Tibial nerve (tissue), 4 donors: ENCODE measurements around the gene RUNDC3A. TPM values are rescaled to one million over a fixed set of nuclear protein-coding genes. Genes with fewer than 3 reads are reported as not detected.
A peak's percentile ranks its signal among the peaks of the same experiment; 100 is the strongest.

Experiments used
- DNase-seq, 2 donors: peaks; one replicate each; pipeline ENCODE4 v3.0.0-alpha.2; 2019; ENCODE audit warnings: low spot score in 2 of 2
- H3K27ac ChIP-seq, 4 donors: fragments of 200-600 bp; sonication (generic) in 3 of 4; one replicate each; pipeline ENCODE4 v1.5.1; 2017 to 2019; ENCODE audit warnings: mild to moderate bottlenecking in 1 of 4
- H3K27me3 ChIP-seq, 2 donors: fragments of 200-600 bp; sonication (generic) in 1 of 2; one replicate each; pipeline versions ENCODE4 v1.5.1 to v1.6.0; 2017 to 2019
- H3K36me3 ChIP-seq, 3 donors: fragments of 200-600 bp; sonication (generic); one replicate each; pipeline ENCODE4 v1.5.1; 2018 to 2019
- H3K4me1 ChIP-seq, 4 donors: fragments of 200-600 bp; sonication (generic) in 3 of 4; one replicate each; pipeline ENCODE4 v1.5.1; 2017 to 2019
- H3K4me3 ChIP-seq, 4 donors: fragments of 200-600 bp; sonication (generic) in 3 of 4; one replicate each; pipeline ENCODE4 v1.5.1; 2017 to 2019; ENCODE audit warnings: mild to moderate bottlenecking in 1 of 4, moderate library complexity in 1 of 4
- H3K9me3 ChIP-seq, 4 donors: fragments of 200-600 bp; sonication (generic) in 3 of 4; one replicate each; pipeline ENCODE4 v1.5.1; 2017 to 2019
- EP300 ChIP-seq, 2 donors: sonication (generic); formaldehyde crosslinking; IDR thresholded peaks; one replicate each; pipeline ENCODE4 v1.6.1; 2017; ENCODE audit warnings: antibody characterized with exemption in 2 of 2, mild to moderate bottlenecking in 1 of 2
- POLR2A ChIP-seq, 2 donors: fragments of 450-650 bp; IDR thresholded peaks; one replicate each; pipeline ENCODE4 v1.6.1; 2017; ENCODE audit warnings: antibody characterized with exemption in 2 of 2, mild to moderate bottlenecking in 2 of 2, moderate library complexity in 2 of 2
- WGBS, 2 donors: methylation state at CpG; one replicate each; pipeline ENCODE4 v1.1.5; 2018; 5-methylcytosine and 5-hydroxymethylcytosine counted together
- total RNA-seq, 4 donors: library from RNA; depleted of rRNA; stranded (reverse); fragments of >200 nt; gene quantifications; one replicate each; pipeline ENCODE4 v1.1.0, GENCODE V29; 2016
- TF ChIP-seq, protein P1 (sequence below), 5 experiments: fragments of 200-600 bp in 3 of 5; fragments of 450-650 bp in 2 of 5; sonication (generic) in 3 of 5; IDR thresholded peaks; one replicate each; pipeline ENCODE4 v1.5.1; 2016 to 2019; ENCODE audit warnings: antibody characterized with exemption in 5 of 5, mild to moderate bottlenecking in 3 of 5, moderate library complexity in 2 of 5

The RUNDC3A gene
- total RNA-seq, 4 donors from 2014 or later = not detected

- TF ChIP-seq POLR2A (IDR thresholded peaks at IDR 0.05) (no peak), EP300 (IDR thresholded peaks at IDR 0.05) (no peak)
- TF ChIP-seq, protein P1, sequence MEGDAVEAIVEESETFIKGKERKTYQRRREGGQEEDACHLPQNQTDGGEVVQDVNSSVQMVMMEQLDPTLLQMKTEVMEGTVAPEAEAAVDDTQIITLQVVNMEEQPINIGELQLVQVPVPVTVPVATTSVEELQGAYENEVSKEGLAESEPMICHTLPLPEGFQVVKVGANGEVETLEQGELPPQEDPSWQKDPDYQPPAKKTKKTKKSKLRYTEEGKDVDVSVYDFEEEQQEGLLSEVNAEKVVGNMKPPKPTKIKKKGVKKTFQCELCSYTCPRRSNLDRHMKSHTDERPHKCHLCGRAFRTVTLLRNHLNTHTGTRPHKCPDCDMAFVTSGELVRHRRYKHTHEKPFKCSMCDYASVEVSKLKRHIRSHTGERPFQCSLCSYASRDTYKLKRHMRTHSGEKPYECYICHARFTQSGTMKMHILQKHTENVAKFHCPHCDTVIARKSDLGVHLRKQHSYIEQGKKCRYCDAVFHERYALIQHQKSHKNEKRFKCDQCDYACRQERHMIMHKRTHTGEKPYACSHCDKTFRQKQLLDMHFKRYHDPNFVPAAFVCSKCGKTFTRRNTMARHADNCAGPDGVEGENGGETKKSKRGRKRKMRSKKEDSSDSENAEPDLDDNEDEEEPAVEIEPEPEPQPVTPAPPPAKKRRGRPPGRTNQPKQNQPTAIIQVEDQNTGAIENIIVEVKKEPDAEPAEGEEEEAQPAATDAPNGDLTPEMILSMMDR (IDR thresholded peaks at IDR 0.05) = no peak
- Histone ChIP-seq H3K27me3 (no peaks in the 10 kb centered on the region), H3K4me1 (peaks cover 0 to 19% (median 4%) of the 10 kb centered on the region in 4 donors), H3K4me3 (no peak overlapping the region), H3K27ac (no peak overlapping the region), H3K9me3 (no peaks in the 10 kb centered on the region), H3K36me3 (peaks cover 0 to 53% (median 4%) of the 10 kb centered on the region in 3 donors)
- 77 to 81% methylated on average over 7 to 9 of the region's 12 CpGs for WGBS, 2 donors
- DNase-seq = no peak
Measured at GRCh38 chr17:44349553-44350070, 41.2 kb downstream of the RUNDC3A start.

DNA sequence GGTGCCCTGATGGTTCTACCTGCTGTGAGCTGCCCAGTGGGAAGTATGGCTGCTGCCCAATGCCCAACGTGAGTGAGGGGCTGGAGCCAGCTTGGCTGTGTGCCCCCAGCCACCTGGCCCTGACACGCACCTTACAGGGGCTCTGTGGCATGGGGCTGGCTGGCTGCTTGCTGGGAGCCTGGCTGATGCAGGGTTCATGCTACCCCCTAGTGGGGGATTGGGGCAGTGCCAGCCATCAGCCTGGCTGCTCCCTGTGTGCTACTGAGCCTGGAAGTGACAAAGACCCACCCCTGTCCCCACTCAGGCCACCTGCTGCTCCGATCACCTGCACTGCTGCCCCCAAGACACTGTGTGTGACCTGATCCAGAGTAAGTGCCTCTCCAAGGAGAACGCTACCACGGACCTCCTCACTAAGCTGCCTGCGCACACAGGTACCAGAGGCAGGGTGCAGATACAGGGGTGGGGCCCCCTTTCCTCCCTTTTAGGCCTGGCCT, 42.4 kb downstream of the RUNDC3A start:
- 66 to 78% methylated on average over 4 to 6 of the region's 6 CpGs for whole genome bisulfite sequencing, 2 donors
- TF ChIP-seq, protein P1 (IDR thresholded peaks at IDR 0.05) = peak; percentile 66 to 76 (median 67)
- TF ChIP-seq EP300 (IDR thresholded peaks at IDR 0.05) (no peak), POLR2A (IDR thresholded peaks at IDR 0.05) (no peak)
- Histone ChIP-seq H3K27ac (no peak overlapping the region), H3K4me1 (peaks cover 0 to 16% (median 3%) of the 10 kb centered on the region in 4 donors), H3K9me3 (no peaks in the 10 kb centered on the region), H3K36me3 (peaks cover 0 to 53% (median 4%) of the 10 kb centered on the region in 3 donors), H3K4me3 (no peak overlapping the region), H3K27me3 (no peaks in the 10 kb centered on the region)
- peak in 1 of 2 donors; percentile 52 for DNase-seq

- TF ChIP-seq EP300 (IDR thresholded peaks at IDR 0.05) = no peak
- TF ChIP-seq, protein P1 (IDR thresholded peaks at IDR 0.05) = no peak
- no peak for TF ChIP-seq POLR2A (IDR thresholded peaks at IDR 0.05)
- no peaks in the 10 kb centered on the region for H3K9me3 ChIP-seq
- no peak for DNase-seq
- H3K27me3 ChIP-seq = no peaks in the 10 kb centered on the region
- no peak overlapping the region for H3K4me3 ChIP-seq
- H3K36me3 ChIP-seq = peaks cover 0 to 53% (median 4%) of the 10 kb centered on the region in 3 donors
- peaks cover 0 to 9% (median 3%) of the 10 kb centered on the region in 4 donors for H3K4me1 ChIP-seq
- 91 to 92% methylated on average over 5 to 8 of the region's 8 CpGs for WGBS, 2 donors
- no peak overlapping the region for H3K27ac ChIP-seq
Measured at GRCh38 chr17:44351464-44351863, 43.1 kb downstream of the RUNDC3A start.

DNA sequence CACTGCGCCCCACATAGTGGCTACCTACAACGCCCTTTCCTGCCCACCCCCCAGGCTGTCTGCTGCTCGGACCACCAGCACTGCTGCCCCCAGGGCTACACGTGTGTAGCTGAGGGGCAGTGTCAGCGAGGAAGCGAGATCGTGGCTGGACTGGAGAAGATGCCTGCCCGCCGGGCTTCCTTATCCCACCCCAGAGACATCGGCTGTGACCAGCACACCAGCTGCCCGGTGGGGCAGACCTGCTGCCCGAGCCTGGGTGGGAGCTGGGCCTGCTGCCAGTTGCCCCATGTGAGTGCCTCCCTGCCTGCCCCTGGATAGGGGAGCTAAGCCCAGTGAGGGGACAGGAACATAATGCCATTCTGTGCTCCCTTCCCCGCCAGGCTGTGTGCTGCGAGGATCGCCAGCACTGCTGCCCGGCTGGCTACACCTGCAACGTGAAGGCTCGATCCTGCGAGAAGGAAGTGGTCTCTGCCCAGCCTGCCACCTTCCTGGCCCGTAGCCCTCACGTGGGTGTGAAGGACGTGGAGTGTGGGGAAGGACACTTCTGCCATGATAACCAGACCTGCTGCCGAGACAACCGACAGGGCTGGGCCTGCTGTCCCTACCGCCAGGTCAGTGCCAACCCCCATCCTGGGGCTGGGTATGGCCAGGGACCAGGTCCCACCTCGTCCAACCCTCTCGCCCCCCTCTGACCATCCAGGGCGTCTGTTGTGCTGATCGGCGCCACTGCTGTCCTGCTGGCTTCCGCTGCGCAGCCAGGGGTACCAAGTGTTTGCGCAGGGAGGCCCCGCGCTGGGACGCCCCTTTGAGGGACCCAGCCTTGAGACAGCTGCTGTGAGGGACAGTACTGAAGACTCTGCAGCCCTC, 43.8 kb downstream of the RUNDC3A start:
- Histone ChIP-seq H3K27me3 (no peaks in the 10 kb centered on the region), H3K4me3 (no peak overlapping the region), H3K4me1 (peaks cover 0 to 4% (median 2%) of the 10 kb centered on the region in 4 donors), H3K9me3 (no peaks in the 10 kb centered on the region), H3K36me3 (peaks cover 0 to 53% (median 4%) of the 10 kb centered on the region in 3 donors), H3K27ac (no peak overlapping the region)
- WGBS, 2 donors = 80 to 82% methylated on average over 19 to 32 of the region's 36 CpGs
- TF ChIP-seq POLR2A (IDR thresholded peaks at IDR 0.05) = no peak
- TF ChIP-seq, protein P1 (IDR thresholded peaks at IDR 0.05) = no peak
- DNase-seq = no peak
